Measurements from ENCODE around the gene ARHGEF37. TPM values are rescaled to one million over a fixed set of nuclear protein-coding genes. Genes with fewer than 3 reads are reported as not detected.
A peak's percentile ranks its signal among the peaks of the same experiment; 100 is the strongest.

The ARHGEF37 gene
- total RNA-seq, 3 donors from 2014 or later = 13.4 to 35.0 (median 24.6) TPM

DNA sequence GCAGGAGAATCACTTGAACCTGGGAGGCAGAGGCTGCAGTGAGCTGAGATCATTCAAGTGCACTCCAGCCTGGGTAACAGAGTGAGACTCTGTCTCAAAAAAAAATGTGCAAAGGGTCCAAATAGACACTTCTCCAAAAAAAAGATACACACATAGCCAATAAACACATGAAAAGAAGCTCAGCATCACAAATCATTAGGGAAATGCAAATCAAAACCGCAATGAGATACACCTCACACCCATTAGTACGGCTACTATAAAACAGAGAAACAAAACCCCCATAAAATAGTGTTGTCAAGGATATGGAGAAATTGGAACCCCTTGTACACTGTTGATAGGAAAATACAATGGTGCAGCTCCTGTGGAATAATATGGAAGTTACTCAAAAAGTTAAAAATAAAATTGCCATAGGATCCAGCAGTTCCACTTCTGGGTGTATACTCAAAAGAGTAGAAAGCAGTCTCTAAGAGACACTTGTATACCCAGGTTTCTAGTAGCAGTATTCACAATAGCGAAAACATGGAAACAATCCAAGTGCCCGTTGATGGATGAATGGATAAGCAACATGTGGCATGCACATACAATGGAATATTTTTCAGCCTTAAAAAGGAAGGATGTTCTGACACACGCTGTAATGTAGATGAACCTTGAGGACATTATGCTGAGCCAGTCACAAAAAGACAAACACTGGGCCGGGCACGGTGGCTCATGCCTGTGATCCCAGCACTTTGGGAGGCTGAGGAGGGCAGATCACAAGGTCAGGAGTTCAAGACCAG is 91.6 kb downstream of the ARHGEF37 start:
- H3K36me3 ChIP-seq (ENCODE audit: low read depth) = no peaks in the 10 kb centered on the region
- intact Hi-C loops (cut with DNase I, micrococcal nuclease) = loop anchor here in 1 of 2 donors (10.0 kb wide), 1 partner anchor 52 kb away; no protein-coding TSS in a partner anchor
- H3K4me1 ChIP-seq (ENCODE audit: low read depth) = peaks cover 26% of the 10 kb centered on the region
- DNase-seq = no peak
- H3K9me3 ChIP-seq = peaks cover 3% of the 10 kb centered on the region
- TF ChIP-seq, protein P1, sequence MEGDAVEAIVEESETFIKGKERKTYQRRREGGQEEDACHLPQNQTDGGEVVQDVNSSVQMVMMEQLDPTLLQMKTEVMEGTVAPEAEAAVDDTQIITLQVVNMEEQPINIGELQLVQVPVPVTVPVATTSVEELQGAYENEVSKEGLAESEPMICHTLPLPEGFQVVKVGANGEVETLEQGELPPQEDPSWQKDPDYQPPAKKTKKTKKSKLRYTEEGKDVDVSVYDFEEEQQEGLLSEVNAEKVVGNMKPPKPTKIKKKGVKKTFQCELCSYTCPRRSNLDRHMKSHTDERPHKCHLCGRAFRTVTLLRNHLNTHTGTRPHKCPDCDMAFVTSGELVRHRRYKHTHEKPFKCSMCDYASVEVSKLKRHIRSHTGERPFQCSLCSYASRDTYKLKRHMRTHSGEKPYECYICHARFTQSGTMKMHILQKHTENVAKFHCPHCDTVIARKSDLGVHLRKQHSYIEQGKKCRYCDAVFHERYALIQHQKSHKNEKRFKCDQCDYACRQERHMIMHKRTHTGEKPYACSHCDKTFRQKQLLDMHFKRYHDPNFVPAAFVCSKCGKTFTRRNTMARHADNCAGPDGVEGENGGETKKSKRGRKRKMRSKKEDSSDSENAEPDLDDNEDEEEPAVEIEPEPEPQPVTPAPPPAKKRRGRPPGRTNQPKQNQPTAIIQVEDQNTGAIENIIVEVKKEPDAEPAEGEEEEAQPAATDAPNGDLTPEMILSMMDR (IDR thresholded peaks at IDR 0.05) = no peak
- no peak overlapping the region for H3K4me3 ChIP-seq
- no peak for ATAC-seq

DNA sequence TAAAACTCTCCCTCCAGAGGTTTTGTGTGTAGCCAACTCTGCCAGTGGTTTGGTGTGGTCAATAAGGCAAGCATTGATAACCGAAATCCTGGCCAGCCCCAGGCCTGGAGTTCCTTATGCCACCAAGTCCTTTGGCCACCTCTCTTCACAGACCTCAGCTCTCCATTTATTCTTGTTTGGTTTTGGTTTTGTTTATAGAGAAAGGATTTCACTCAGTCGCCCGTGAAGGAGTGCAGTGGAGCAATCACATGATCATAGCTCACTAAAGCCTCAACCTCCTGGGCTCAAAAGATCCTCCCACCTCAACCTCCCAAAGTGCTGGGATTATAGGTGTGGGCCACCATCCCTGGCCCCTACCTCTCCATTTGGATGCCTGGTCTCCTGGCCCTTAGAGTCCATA is 93.4 kb downstream of the ARHGEF37 start:
- DNase-seq (no peak), ATAC-seq (no peak)
- no peaks in the 10 kb centered on the region for H3K36me3 ChIP-seq (ENCODE audit: low read depth)
- TF ChIP-seq, protein P1 (IDR thresholded peaks at IDR 0.05) = no peak
- no peaks in the 10 kb centered on the region for H3K9me3 ChIP-seq
- peaks cover 26% of the 10 kb centered on the region for H3K4me1 ChIP-seq (ENCODE audit: low read depth)
- H3K4me3 ChIP-seq = no peak overlapping the region
- intact Hi-C loops (cut with DNase I, micrococcal nuclease) = loop anchor here in 1 of 2 donors (10.0 kb wide), 1 partner anchor 50 kb away; no protein-coding TSS in a partner anchor

DNA sequence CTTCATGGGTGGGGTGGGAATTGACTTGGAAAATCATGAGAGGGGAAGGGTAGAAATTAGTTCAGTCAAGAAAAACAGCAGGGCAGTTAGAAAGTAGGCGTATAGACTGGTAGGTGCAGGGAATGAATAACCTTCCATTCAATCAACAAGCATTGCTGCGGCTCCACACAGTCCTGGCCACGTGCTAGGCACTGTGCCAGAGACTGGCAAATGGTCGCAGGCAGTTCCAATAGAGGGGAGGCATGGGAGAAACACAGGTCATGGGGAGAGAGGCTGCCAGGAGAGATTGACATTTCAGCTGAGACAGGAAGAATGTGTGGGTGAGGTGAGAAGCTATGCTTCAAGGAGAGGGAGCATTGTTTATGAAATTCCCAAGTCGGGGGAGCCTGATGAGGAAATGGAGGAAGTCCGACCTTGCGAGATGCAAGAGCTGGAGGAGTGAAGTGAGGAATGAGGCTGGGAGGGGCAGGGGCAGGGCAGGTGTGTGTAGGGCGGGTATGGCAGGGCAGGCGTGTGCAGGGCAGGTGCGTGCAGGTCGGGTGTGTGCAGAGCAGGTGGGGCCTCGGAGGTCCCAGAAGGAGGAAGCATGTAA is 94.4 kb downstream of the ARHGEF37 start:
- TF ChIP-seq, protein P1 (IDR thresholded peaks at IDR 0.05) = no peak
- no peaks in the 10 kb centered on the region for H3K36me3 ChIP-seq (ENCODE audit: low read depth)
- H3K4me3 ChIP-seq = no peak overlapping the region
- no peaks in the 10 kb centered on the region for H3K9me3 ChIP-seq
- DNase-seq (peak; percentile 89 to 95 (median 90)), ATAC-seq (peak; percentile 89)
- intact Hi-C loops (cut with DNase I, micrococcal nuclease) = loop anchor here in 1 of 2 donors (10.0 kb wide), 1 partner anchor 49 kb away; no protein-coding TSS in a partner anchor
- H3K4me1 ChIP-seq (ENCODE audit: low read depth) = peaks cover 26% of the 10 kb centered on the region

DNA sequence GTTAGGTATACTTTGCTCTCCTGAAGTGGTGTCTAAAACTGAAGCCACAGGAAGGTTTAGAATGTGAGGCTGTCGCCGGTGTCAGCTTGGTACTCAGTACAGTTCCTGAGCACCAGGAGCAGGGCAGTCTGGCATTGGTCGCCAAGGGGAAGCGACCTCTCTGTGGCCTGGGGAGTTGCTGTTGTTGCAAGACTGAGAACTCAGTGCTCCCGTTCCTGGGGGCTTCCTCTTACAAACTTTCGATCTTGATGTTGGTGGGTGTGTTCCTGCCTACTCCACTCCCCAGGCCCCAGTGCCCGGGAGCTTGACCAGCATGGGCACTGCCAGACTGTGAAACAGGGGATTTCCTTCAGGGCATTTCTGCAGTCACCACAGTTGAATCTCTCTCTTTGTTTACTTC is 96.4 kb downstream of the ARHGEF37 start:
- Histone ChIP-seq H3K36me3 (ENCODE audit: low read depth) (no peaks in the 10 kb centered on the region), H3K9me3 (no peaks in the 10 kb centered on the region), H3K4me3 (no peak overlapping the region), H3K4me1 (ENCODE audit: low read depth) (peaks cover 19% of the 10 kb centered on the region)
- intact Hi-C loops (cut with DNase I, micrococcal nuclease) = loop anchor here in 1 of 2 donors (10.0 kb wide), 1 partner anchor 47 kb away; no protein-coding TSS in a partner anchor
- TF ChIP-seq, protein P1 (IDR thresholded peaks at IDR 0.05) = no peak
- no peak for ATAC-seq
- no peak for DNase-seq

DNA sequence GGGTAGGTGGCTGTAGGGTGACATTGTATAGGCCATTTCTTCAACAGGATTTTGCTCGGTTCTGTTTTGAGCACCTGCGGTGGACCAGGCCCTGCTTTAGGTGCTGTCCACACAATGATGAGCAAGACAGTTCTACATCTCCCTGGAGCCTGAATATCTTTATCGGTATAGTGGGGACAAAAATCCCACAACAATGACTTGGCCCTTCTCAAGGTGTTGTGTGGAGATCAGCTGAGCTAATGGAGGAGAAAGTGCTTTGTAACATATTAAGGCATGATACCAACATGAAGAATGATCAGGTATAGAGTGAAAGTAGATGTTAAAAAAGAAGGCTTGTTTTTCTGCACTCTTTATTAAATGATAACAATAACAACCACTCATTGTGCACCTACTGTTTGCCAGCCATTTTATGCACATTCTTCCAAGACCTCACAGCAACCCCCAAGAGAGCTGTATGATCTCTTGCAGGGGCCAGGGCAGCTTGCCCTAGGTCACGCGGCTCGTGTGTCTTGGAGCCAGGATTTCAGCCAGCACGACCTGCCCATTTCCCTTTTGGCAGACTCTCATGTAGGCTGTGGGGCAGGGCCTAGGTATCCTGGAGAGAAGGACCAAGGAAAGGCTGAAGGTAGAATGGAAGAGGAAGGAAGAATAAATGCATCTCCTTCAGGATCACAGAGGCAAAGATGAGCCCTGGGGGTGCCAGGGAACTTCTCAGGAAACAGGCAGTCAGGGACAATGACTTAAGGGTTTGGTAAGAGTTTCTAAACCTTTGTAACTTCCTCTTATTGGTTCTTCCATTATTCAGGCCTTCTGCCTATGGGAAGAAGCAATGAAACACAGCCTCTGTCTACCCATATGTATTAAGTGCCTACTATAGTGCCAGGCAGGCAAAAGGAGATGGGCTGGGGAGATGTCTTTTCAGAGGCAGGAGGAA is 98.8 kb downstream of the ARHGEF37 start:
- intact Hi-C loops (cut with DNase I, micrococcal nuclease) = loop anchor here in 1 of 2 donors (10.0 kb wide), 1 partner anchor 45 kb away; no protein-coding TSS in a partner anchor
- ATAC-seq = no peak
- H3K36me3 ChIP-seq (ENCODE audit: low read depth) = no peaks in the 10 kb centered on the region
- no peak for DNase-seq
- H3K4me3 ChIP-seq = no peak overlapping the region
- peaks cover 10% of the 10 kb centered on the region for H3K4me1 ChIP-seq (ENCODE audit: low read depth)
- no peaks in the 10 kb centered on the region for H3K9me3 ChIP-seq
- TF ChIP-seq, protein P1 (IDR thresholded peaks at IDR 0.05) = no peak
